Adipocyte (in vitro differentiated cells): ENCODE data around the gene RASD1.

ENCODE experiments used
- DNase-seq: peaks from one replicate; pipeline ENCODE4 v3.0.0-alpha.2; 2015; ENCODE audit warnings: low read depth
- H3K27me3 ChIP-seq: replicated peaks from 2 replicates; pipeline ENCODE4 v1.7.0; 2013; ENCODE audit warnings: mild to moderate bottlenecking, low read length, moderate library complexity; ENCODE audit not compliant: control insufficient read depth, insufficient read depth
- H3K36me3 ChIP-seq: 2 replicates; pipeline ENCODE4 v1.7.0; 2013; ENCODE audit warnings: low read length, mild to moderate bottlenecking, moderate library complexity; ENCODE audit not compliant: control insufficient read depth, insufficient read depth, severe bottlenecking
- H3K4me1 ChIP-seq: 2 replicates; pipeline ENCODE4 v1.7.0; 2013; ENCODE audit warnings: mild to moderate bottlenecking, low read length, moderate library complexity; ENCODE audit not compliant: control insufficient read depth, insufficient read depth
- H3K4me3 ChIP-seq: 2 replicates; pipeline ENCODE4 v1.7.0; 2013; ENCODE audit warnings: mild to moderate bottlenecking, low read length, moderate library complexity
- H3K9ac ChIP-seq: 2 replicates; pipeline ENCODE4 v1.7.0; 2013; ENCODE audit warnings: mild to moderate bottlenecking, low read length, moderate library complexity
- H3K9me3 ChIP-seq: 2 replicates; pipeline ENCODE4 v1.7.0; 2013; ENCODE audit warnings: mild to moderate bottlenecking, low read length, moderate library complexity; ENCODE audit not compliant: control insufficient read depth

Gene RASD1

GRCh38 chr17:17537311-17538099 is 41.3 kb upstream of the RASD1 start:
- Histone ChIP-seq H3K4me1 (peaks cover 8% of the 10 kb centered on the region), H3K9ac (no peak overlapping the region), H3K9me3 (no peaks in the 10 kb centered on the region), H3K36me3 (peaks cover 7% of the 10 kb centered on the region), H3K27me3 (no peaks in the 10 kb centered on the region), H3K4me3 (no peak overlapping the region)
- no peak for DNase-seq

- no peak for DNase-seq
- Histone ChIP-seq H3K27me3 (no peaks in the 10 kb centered on the region), H3K36me3 (peaks cover 7% of the 10 kb centered on the region), H3K4me1 (peaks cover 8% of the 10 kb centered on the region), H3K9ac (no peak overlapping the region), H3K9me3 (no peaks in the 10 kb centered on the region), H3K4me3 (no peak overlapping the region)
These were observed 40.5 kb upstream of the RASD1 start for GRCh38 chr17:17536702-17537101.

- Histone ChIP-seq H3K9ac (no peak overlapping the region), H3K4me3 (no peak overlapping the region), H3K4me1 (peaks cover 8% of the 10 kb centered on the region), H3K27me3 (no peaks in the 10 kb centered on the region), H3K36me3 (peaks cover 7% of the 10 kb centered on the region), H3K9me3 (no peaks in the 10 kb centered on the region)
- peak; percentile 40 for DNase-seq
These were observed 39.8 kb upstream of the RASD1 start for GRCh38 chr17:17535957-17536356.

- H3K36me3 ChIP-seq: peaks cover 7% of the 10 kb centered on the region
- H3K9me3 ChIP-seq: no peaks in the 10 kb centered on the region
- H3K27me3 ChIP-seq: no peaks in the 10 kb centered on the region
- no peak for DNase-seq
- H3K4me3 ChIP-seq: no peak overlapping the region
- H3K4me1 ChIP-seq: peaks cover 8% of the 10 kb centered on the region
- no peak overlapping the region for H3K9ac ChIP-seq
These were observed 37.8 kb upstream of the RASD1 start for GRCh38 chr17:17533901-17534441.

- no peaks in the 10 kb centered on the region for H3K9me3 ChIP-seq
- no peaks in the 10 kb centered on the region for H3K27me3 ChIP-seq
- H3K4me1 ChIP-seq: peaks cover 6% of the 10 kb centered on the region
- peaks cover 4% of the 10 kb centered on the region for H3K36me3 ChIP-seq
- H3K9ac ChIP-seq: no peak overlapping the region
- no peak for DNase-seq
- H3K4me3 ChIP-seq: no peak overlapping the region
These were observed 36.8 kb upstream of the RASD1 start for GRCh38 chr17:17532991-17533390.

- Histone ChIP-seq H3K4me1 (peaks cover 6% of the 10 kb centered on the region), H3K9ac (no peak overlapping the region), H3K36me3 (no peaks in the 10 kb centered on the region), H3K27me3 (no peaks in the 10 kb centered on the region), H3K9me3 (no peaks in the 10 kb centered on the region), H3K4me3 (no peak overlapping the region)
- no peak for DNase-seq
These were observed 35.0 kb upstream of the RASD1 start for GRCh38 chr17:17531156-17531555.

- no peaks in the 10 kb centered on the region for H3K9me3 ChIP-seq
- peaks cover 4% of the 10 kb centered on the region for H3K4me1 ChIP-seq
- H3K4me3 ChIP-seq: no peak overlapping the region
- no peak for DNase-seq
- no peak overlapping the region for H3K9ac ChIP-seq
- no peaks in the 10 kb centered on the region for H3K27me3 ChIP-seq
- H3K36me3 ChIP-seq: peaks cover 2% of the 10 kb centered on the region
These were observed 32.8 kb upstream of the RASD1 start for GRCh38 chr17:17528696-17529652.

- H3K4me1 ChIP-seq: peaks cover 4% of the 10 kb centered on the region
- H3K36me3 ChIP-seq: peaks cover 3% of the 10 kb centered on the region
- no peak overlapping the region for H3K4me3 ChIP-seq
- no peak overlapping the region for H3K9ac ChIP-seq
- DNase-seq: no peak
- H3K27me3 ChIP-seq: no peaks in the 10 kb centered on the region
- no peaks in the 10 kb centered on the region for H3K9me3 ChIP-seq
These were observed 31.8 kb upstream of the RASD1 start for GRCh38 chr17:17527956-17528500.

- Histone ChIP-seq H3K9ac (no peak overlapping the region), H3K4me1 (peaks cover 4% of the 10 kb centered on the region)
- DNase-seq: no peak
These were observed 31.3 kb upstream of the RASD1 start for GRCh38 chr17:17527534-17527933.

GRCh38 chr17:17526369-17526768 is 30.2 kb upstream of the RASD1 start:
- Histone ChIP-seq H3K4me3 (no peak overlapping the region), H3K36me3 (peaks cover 3% of the 10 kb centered on the region), H3K4me1 (peaks cover 4% of the 10 kb centered on the region), H3K9me3 (no peaks in the 10 kb centered on the region), H3K9ac (no peak overlapping the region), H3K27me3 (no peaks in the 10 kb centered on the region)
- no peak for DNase-seq

More at GRCh38 chr17:17527534-17527933, 31.3 kb upstream of the RASD1 start:
- Histone ChIP-seq H3K4me3 (no peak overlapping the region), H3K9me3 (no peaks in the 10 kb centered on the region), H3K36me3 (peaks cover 3% of the 10 kb centered on the region), H3K27me3 (no peaks in the 10 kb centered on the region)

GRCh38 chr17:17525956-17526355 is 29.8 kb upstream of the RASD1 start:
- Histone ChIP-seq H3K27me3 (no peaks in the 10 kb centered on the region), H3K4me1 (peaks cover 4% of the 10 kb centered on the region), H3K36me3 (peaks cover 7% of the 10 kb centered on the region), H3K9ac (no peak overlapping the region), H3K4me3 (no peak overlapping the region), H3K9me3 (no peaks in the 10 kb centered on the region)
- no peak for DNase-seq
